Activated T-cell treated with anti-CD3 and anti-CD28 coated beads, Interleukin-2, amount 50 U/mL, for 4 hours (primary cell): ENCODE data around the gene PDE4D. TPM values are rescaled to one million over a fixed set of nuclear protein-coding genes. Genes with fewer than 3 reads are reported as not detected.
A peak's percentile ranks its signal among the peaks of the same experiment; 100 is the strongest.

ENCODE experiments used
- ATAC-seq, 2 donors: fragments of 200-7000 bp; cut with Tn5 transposase; one replicate each; pipeline ENCODE4 v1.10.0; 2021
- DNase-seq: peaks from one replicate; pipeline ENCODE4 v3.0.0-alpha.2; 2020
- H3K27me3 Mint-ChIP-seq: one replicate; pipeline ENCODE4 v1.8.0; 2021; ENCODE audit warnings: low read depth, mixed read lengths
- H3K36me3 Mint-ChIP-seq: one replicate; pipeline ENCODE4 v1.8.0; 2022; ENCODE audit warnings: mixed read lengths; ENCODE audit not compliant: insufficient read depth
- H3K4me1 Mint-ChIP-seq: one replicate; pipeline ENCODE4 v1.8.0; 2021; ENCODE audit warnings: low read depth, mixed read lengths
- H3K4me3 Mint-ChIP-seq: one replicate; pipeline ENCODE4 v1.8.0; 2021; ENCODE audit warnings: mild to moderate bottlenecking, moderate library complexity, mixed read lengths
- H3K9me3 Mint-ChIP-seq: one replicate; pipeline ENCODE4 v1.8.0; 2021; ENCODE audit warnings: mixed read lengths
- total RNA-seq, 3 donors: library from RNA; stranded (reverse); gene quantifications; one replicate each; pipeline ENCODE4 v1.2.1, GENCODE V29; 2021

The PDE4D gene
- total RNA-seq, 3 donors from 2014 or later = 13.9 to 17.1 (median 16.7) TPM

- Mint-ChIP-seq H3K36me3 (no peaks in the 10 kb centered on the region), H3K4me1 (no peaks in the 10 kb centered on the region), H3K27me3 (peaks cover 2% of the 10 kb centered on the region), H3K4me3 (no peak overlapping the region), H3K9me3 (no peaks in the 10 kb centered on the region)
- DNase-seq (no peak), ATAC-seq (no peak)
Observed at GRCh38 chr5:59779453-59779852, 114.1 kb downstream of the PDE4D start.

GRCh38 chr5:59777028-59777427, 116.5 kb downstream of the PDE4D start:
- ATAC-seq (no peak), DNase-seq (no peak)
- Mint-ChIP-seq H3K36me3 (no peaks in the 10 kb centered on the region), H3K4me1 (no peaks in the 10 kb centered on the region), H3K27me3 (peaks cover 2% of the 10 kb centered on the region), H3K9me3 (no peaks in the 10 kb centered on the region), H3K4me3 (no peak overlapping the region)

- Mint-ChIP-seq H3K4me1 (peaks cover 8% of the 10 kb centered on the region), H3K27me3 (peaks cover 16% of the 10 kb centered on the region), H3K4me3 (no peak overlapping the region), H3K9me3 (no peaks in the 10 kb centered on the region), H3K36me3 (no peaks in the 10 kb centered on the region)
- no peak for ATAC-seq
- no peak for DNase-seq
Observed at GRCh38 chr5:59773294-59773693, 120.2 kb downstream of the PDE4D start.

GRCh38 chr5:59772757-59773156, 120.8 kb downstream of the PDE4D start:
- H3K4me3 Mint-ChIP-seq = no peak overlapping the region
- H3K36me3 Mint-ChIP-seq = no peaks in the 10 kb centered on the region
- peaks cover 12% of the 10 kb centered on the region for H3K4me1 Mint-ChIP-seq
- no peaks in the 10 kb centered on the region for H3K9me3 Mint-ChIP-seq
- H3K27me3 Mint-ChIP-seq = peaks cover 19% of the 10 kb centered on the region
- ATAC-seq (no peak), DNase-seq (no peak)

- Mint-ChIP-seq H3K4me3 (no peak overlapping the region), H3K4me1 (peaks cover 12% of the 10 kb centered on the region), H3K9me3 (no peaks in the 10 kb centered on the region), H3K36me3 (no peaks in the 10 kb centered on the region), H3K27me3 (peaks cover 22% of the 10 kb centered on the region)
- ATAC-seq = no peak
- no peak for DNase-seq
Observed at GRCh38 chr5:59772206-59772605, 121.3 kb downstream of the PDE4D start.

GRCh38 chr5:59770953-59771352, 122.6 kb downstream of the PDE4D start:
- no peaks in the 10 kb centered on the region for H3K36me3 Mint-ChIP-seq
- no peak for ATAC-seq
- no peak overlapping the region for H3K4me3 Mint-ChIP-seq
- H3K9me3 Mint-ChIP-seq = no peaks in the 10 kb centered on the region
- DNase-seq = no peak
- H3K27me3 Mint-ChIP-seq = peaks cover 27% of the 10 kb centered on the region
- H3K4me1 Mint-ChIP-seq = peaks cover 12% of the 10 kb centered on the region

GRCh38 chr5:59769832-59770231, 123.7 kb downstream of the PDE4D start:
- ATAC-seq (no peak), DNase-seq (no peak)
- Mint-ChIP-seq H3K27me3 (peaks cover 27% of the 10 kb centered on the region), H3K36me3 (no peaks in the 10 kb centered on the region), H3K4me3 (no peak overlapping the region), H3K9me3 (no peaks in the 10 kb centered on the region), H3K4me1 (peaks cover 12% of the 10 kb centered on the region)

- peak overlapping the region; percentile 69 for H3K4me3 Mint-ChIP-seq
- ATAC-seq (no peak), DNase-seq (no peak)
- no peaks in the 10 kb centered on the region for H3K9me3 Mint-ChIP-seq
- H3K36me3 Mint-ChIP-seq = no peaks in the 10 kb centered on the region
- peaks cover 13% of the 10 kb centered on the region for H3K4me1 Mint-ChIP-seq
- H3K27me3 Mint-ChIP-seq = peaks cover 27% of the 10 kb centered on the region
Observed at GRCh38 chr5:59769041-59769360, 124.5 kb downstream of the PDE4D start.

GRCh38 chr5:59768152-59769040, 125.1 kb downstream of the PDE4D start:
- H3K4me3 Mint-ChIP-seq = peak overlapping the region; percentile 69
- DNase-seq (peak; percentile 5), ATAC-seq (peak; percentile 59 to 69)
- no peaks in the 10 kb centered on the region for H3K9me3 Mint-ChIP-seq
- H3K4me1 Mint-ChIP-seq = peaks cover 15% of the 10 kb centered on the region
- H3K27me3 Mint-ChIP-seq = peaks cover 27% of the 10 kb centered on the region
- no peaks in the 10 kb centered on the region for H3K36me3 Mint-ChIP-seq

- Mint-ChIP-seq H3K27me3 (peaks cover 27% of the 10 kb centered on the region), H3K36me3 (no peaks in the 10 kb centered on the region), H3K4me1 (peaks cover 15% of the 10 kb centered on the region), H3K9me3 (no peaks in the 10 kb centered on the region), H3K4me3 (peak overlapping the region; percentile 69)
- no peak for ATAC-seq
- DNase-seq = no peak
Observed at GRCh38 chr5:59767681-59768151, 125.8 kb downstream of the PDE4D start.

GRCh38 chr5:59767211-59767605, 126.3 kb downstream of the PDE4D start:
- H3K36me3 Mint-ChIP-seq = no peaks in the 10 kb centered on the region
- peak overlapping the region; percentile 69 for H3K4me3 Mint-ChIP-seq
- DNase-seq (no peak), ATAC-seq (no peak)
- no peaks in the 10 kb centered on the region for H3K9me3 Mint-ChIP-seq
- peaks cover 15% of the 10 kb centered on the region for H3K4me1 Mint-ChIP-seq
- H3K27me3 Mint-ChIP-seq = peaks cover 27% of the 10 kb centered on the region

GRCh38 chr5:59766427-59767210, 126.9 kb downstream of the PDE4D start:
- peak overlapping the region; percentile 69 for H3K4me3 Mint-ChIP-seq

GRCh38 chr5:59765446-59765845, 128.1 kb downstream of the PDE4D start:
- peaks cover 15% of the 10 kb centered on the region for H3K4me1 Mint-ChIP-seq
- H3K36me3 Mint-ChIP-seq = no peaks in the 10 kb centered on the region
- no peaks in the 10 kb centered on the region for H3K9me3 Mint-ChIP-seq
- ATAC-seq (no peak), DNase-seq (no peak)
- no peak overlapping the region for H3K4me3 Mint-ChIP-seq
- peaks cover 27% of the 10 kb centered on the region for H3K27me3 Mint-ChIP-seq

More at GRCh38 chr5:59766427-59767210, 126.9 kb downstream of the PDE4D start:
- ATAC-seq (no peak), DNase-seq (no peak)
- Mint-ChIP-seq H3K9me3 (no peaks in the 10 kb centered on the region), H3K36me3 (no peaks in the 10 kb centered on the region), H3K27me3 (peaks cover 27% of the 10 kb centered on the region), H3K4me1 (peaks cover 15% of the 10 kb centered on the region)

- peaks cover 15% of the 10 kb centered on the region for H3K4me1 Mint-ChIP-seq
- no peak overlapping the region for H3K4me3 Mint-ChIP-seq
- no peaks in the 10 kb centered on the region for H3K9me3 Mint-ChIP-seq
- DNase-seq (no peak), ATAC-seq (no peak)
- H3K36me3 Mint-ChIP-seq = no peaks in the 10 kb centered on the region
- peaks cover 21% of the 10 kb centered on the region for H3K27me3 Mint-ChIP-seq
Observed at GRCh38 chr5:59764361-59764760, 129.2 kb downstream of the PDE4D start.
